Stomach smooth muscle (tissue), 2 donors: Measurements from ENCODE around the gene NPEPL1.
"Not testable (repeated sequence)": the region's sequence is repeated elsewhere in the genome, so short reads cannot be mapped to it uniquely, and the experiment has no call there.

Source experiments
- H3K27ac ChIP-seq: one replicate; pipeline ENCODE4 v1.7.0; 2013; ENCODE audit warnings: mild to moderate bottlenecking, low read length, inconsistent platforms
- H3K27me3 ChIP-seq, 2 donors: one replicate each; pipeline ENCODE4 v1.7.0; 2013; ENCODE audit warnings: low read length in 2 of 2; ENCODE audit not compliant: insufficient read depth in 2 of 2, control insufficient read depth in 1 of 2
- H3K36me3 ChIP-seq, 2 donors: one replicate each; pipeline ENCODE4 v1.7.0; 2013; ENCODE audit warnings: low read length in 2 of 2; ENCODE audit not compliant: control insufficient read depth in 2 of 2, insufficient read depth in 2 of 2
- H3K4me1 ChIP-seq: one replicate; pipeline ENCODE4 v1.7.0; 2013; ENCODE audit warnings: low read length; ENCODE audit not compliant: control insufficient read depth, insufficient read depth
- H3K4me3 ChIP-seq, 2 donors: one replicate each; pipeline ENCODE4 v1.7.0; 2013; ENCODE audit warnings: low read length in 2 of 2
- H3K9ac ChIP-seq, 2 donors: one replicate each; pipeline ENCODE4 v1.7.0; 2013; ENCODE audit warnings: low read length in 2 of 2, mild to moderate bottlenecking in 1 of 2
- H3K9me3 ChIP-seq, 2 donors: one replicate each; pipeline ENCODE4 v1.7.0; 2013; ENCODE audit warnings: low read length in 2 of 2; ENCODE audit not compliant: control insufficient read depth in 2 of 2
- donor health status: healthy.
- donor health status: Pancreatic carcinoma.

The NPEPL1 gene

GRCh38 chr20:58722877-58723627 lies 30.5 kb downstream of the NPEPL1 start:
- Histone ChIP-seq H3K27ac (no peak overlapping the region), H3K9ac (no peak overlapping the region), H3K9me3 (no peaks in the 10 kb centered on the region), H3K27me3 (peaks cover 10 to 28% of the 10 kb centered on the region in 2 donors), H3K4me3 (no peak overlapping the region), H3K4me1 (no peaks in the 10 kb centered on the region), H3K36me3 (no peaks in the 10 kb centered on the region)

- Histone ChIP-seq H3K9me3 (no peaks in the 10 kb centered on the region), H3K36me3 (no peaks in the 10 kb centered on the region), H3K9ac (no peak overlapping the region), H3K4me1 (no peaks in the 10 kb centered on the region), H3K27me3 (peaks cover 10 to 28% of the 10 kb centered on the region in 2 donors), H3K27ac (no peak overlapping the region), H3K4me3 (no peak overlapping the region)
These were observed 31.0 kb downstream of the NPEPL1 start for GRCh38 chr20:58723628-58723984.

- not testable (repeated sequence) for H3K9me3 ChIP-seq, H3K36me3 ChIP-seq, H3K27ac ChIP-seq, H3K4me3 ChIP-seq, H3K4me1 ChIP-seq, H3K9ac ChIP-seq
- peaks cover 6 to 24% of the 10 kb centered on the region in 2 donors for H3K27me3 ChIP-seq
These were observed 33.6 kb downstream of the NPEPL1 start for GRCh38 chr20:58726156-58726555.

- Histone ChIP-seq H3K36me3 (no peaks in the 10 kb centered on the region), H3K27me3 (no peaks in the 10 kb centered on the region), H3K27ac (no peak overlapping the region), H3K4me1 (no peaks in the 10 kb centered on the region), H3K9me3 (no peaks in the 10 kb centered on the region), H3K9ac (no peak overlapping the region), H3K4me3 (no peak overlapping the region)
These were observed 38.6 kb downstream of the NPEPL1 start for GRCh38 chr20:58731192-58731591.

GRCh38 chr20:58737198-58737597 lies 44.6 kb downstream of the NPEPL1 start:
- H3K9me3 ChIP-seq = no peaks in the 10 kb centered on the region
- H3K27me3 ChIP-seq = peaks cover 0 to 2% of the 10 kb centered on the region in 2 donors
- no peak overlapping the region for H3K9ac ChIP-seq
- H3K4me1 ChIP-seq = no peaks in the 10 kb centered on the region
- H3K27ac ChIP-seq = no peak overlapping the region
- H3K4me3 ChIP-seq = no peak overlapping the region
- no peaks in the 10 kb centered on the region for H3K36me3 ChIP-seq

- Histone ChIP-seq H3K36me3 (no peaks in the 10 kb centered on the region), H3K9ac (no peak overlapping the region), H3K27ac (no peak overlapping the region), H3K4me3 (no peak overlapping the region), H3K9me3 (no peaks in the 10 kb centered on the region), H3K4me1 (no peaks in the 10 kb centered on the region), H3K27me3 (peaks cover 0 to 11% of the 10 kb centered on the region in 2 donors)
These were observed 48.0 kb downstream of the NPEPL1 start for GRCh38 chr20:58740356-58741308.

GRCh38 chr20:58741384-58741783 lies 48.8 kb downstream of the NPEPL1 start:
- Histone ChIP-seq H3K36me3 (no peaks in the 10 kb centered on the region), H3K9me3 (no peaks in the 10 kb centered on the region), H3K9ac (no peak overlapping the region), H3K4me3 (no peak overlapping the region), H3K27ac (no peak overlapping the region), H3K4me1 (no peaks in the 10 kb centered on the region), H3K27me3 (peaks cover 3 to 11% of the 10 kb centered on the region in 2 donors)

GRCh38 chr20:58742668-58743566 lies 50.3 kb downstream of the NPEPL1 start:
- no peak overlapping the region for H3K9ac ChIP-seq
- H3K27ac ChIP-seq = no peak overlapping the region
- H3K27me3 ChIP-seq = peaks cover 4 to 11% of the 10 kb centered on the region in 2 donors
- no peaks in the 10 kb centered on the region for H3K9me3 ChIP-seq
- H3K36me3 ChIP-seq = no peaks in the 10 kb centered on the region
- H3K4me1 ChIP-seq = no peaks in the 10 kb centered on the region
- H3K4me3 ChIP-seq = no peak overlapping the region

- H3K9ac ChIP-seq = no peak overlapping the region
- H3K27me3 ChIP-seq = peaks cover 4 to 11% of the 10 kb centered on the region in 2 donors
- H3K36me3 ChIP-seq = no peaks in the 10 kb centered on the region
- no peaks in the 10 kb centered on the region for H3K9me3 ChIP-seq
- H3K4me1 ChIP-seq = no peaks in the 10 kb centered on the region
- H3K27ac ChIP-seq = no peak overlapping the region
- no peak overlapping the region for H3K4me3 ChIP-seq
These were observed 51.4 kb downstream of the NPEPL1 start for GRCh38 chr20:58743929-58744534.

- no peaks in the 10 kb centered on the region for H3K4me1 ChIP-seq
- no peak overlapping the region for H3K9ac ChIP-seq
- peaks cover 4 to 13% of the 10 kb centered on the region in 2 donors for H3K27me3 ChIP-seq
- no peak overlapping the region for H3K27ac ChIP-seq
- no peaks in the 10 kb centered on the region for H3K9me3 ChIP-seq
- H3K36me3 ChIP-seq = no peaks in the 10 kb centered on the region
- no peak overlapping the region for H3K4me3 ChIP-seq
These were observed 52.2 kb downstream of the NPEPL1 start for GRCh38 chr20:58744836-58745235.
